Stimulated activated CD4-positive, alpha-beta T cell treated with anti-CD3 and anti-CD28 coated beads, TNF-alpha, amount 100 ng/mL, for 4 hours (primary cell): ENCODE results near the gene PLEKHG3.

ENCODE experiments used
- DNase-seq, 3 experiments: peaks; one replicate each; pipeline ENCODE4 v3.0.0-alpha.2; 2020; ENCODE audit warnings: low read depth in 3 of 3

The PLEKHG3 gene

DNA sequence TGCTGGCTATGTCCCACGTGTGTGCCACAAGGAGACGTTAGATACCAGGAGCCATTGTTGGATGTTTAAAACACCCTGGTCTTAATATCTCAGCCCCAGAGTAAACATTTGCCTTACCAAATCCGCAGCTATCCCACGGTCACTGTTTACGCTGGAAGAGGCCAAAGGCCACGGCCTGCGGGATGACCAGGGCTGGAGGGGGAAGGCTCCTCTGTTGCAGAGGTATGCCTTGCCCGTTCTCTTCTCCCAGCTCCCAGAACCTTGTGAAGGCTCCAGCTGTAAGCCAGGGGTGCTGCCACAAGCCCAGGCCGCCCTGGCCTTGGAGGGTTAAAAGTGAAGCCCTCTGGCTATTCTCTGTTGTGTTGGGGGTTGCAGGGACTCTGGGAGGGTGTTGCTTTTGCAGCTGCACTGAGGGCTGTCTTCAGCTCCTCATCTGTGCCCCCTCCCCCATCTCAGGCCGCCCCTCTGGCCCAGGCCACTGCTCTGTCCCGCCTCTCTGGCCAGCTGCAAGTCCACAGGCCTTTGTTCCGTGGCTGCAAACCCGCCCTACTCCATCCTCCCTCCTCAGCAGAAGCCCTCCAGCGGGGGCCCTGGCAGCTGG, 2.5 kb downstream of the PLEKHG3 start:
- DNase-seq: no peak

GRCh38 chr14:64707661-64708060, 3.4 kb downstream of the PLEKHG3 start:
- no peak for DNase-seq

GRCh38 chr14:64708148-64709004, 4.2 kb downstream of the PLEKHG3 start:
- no peak for DNase-seq

DNA sequence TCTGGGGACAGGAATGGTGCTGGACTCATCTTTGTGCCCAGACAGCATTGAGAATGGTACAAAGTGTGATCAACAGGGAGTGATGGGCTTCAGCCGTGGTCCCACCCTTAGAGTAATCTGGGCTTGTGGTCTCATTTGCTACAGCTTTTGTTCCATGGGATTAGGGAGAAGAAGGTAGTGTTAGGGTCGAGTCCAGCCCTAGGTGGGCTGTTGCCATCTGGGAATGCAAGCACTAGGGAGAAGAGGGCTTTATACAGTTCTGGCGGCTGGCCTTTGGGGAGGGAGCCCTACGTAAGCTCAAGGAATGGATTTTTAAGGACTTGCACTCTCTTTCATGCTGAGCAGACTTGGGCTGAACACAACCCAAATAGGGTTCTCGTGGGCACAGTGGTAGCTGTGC, 4.9 kb downstream of the PLEKHG3 start:
- DNase-seq: no peak

DNA sequence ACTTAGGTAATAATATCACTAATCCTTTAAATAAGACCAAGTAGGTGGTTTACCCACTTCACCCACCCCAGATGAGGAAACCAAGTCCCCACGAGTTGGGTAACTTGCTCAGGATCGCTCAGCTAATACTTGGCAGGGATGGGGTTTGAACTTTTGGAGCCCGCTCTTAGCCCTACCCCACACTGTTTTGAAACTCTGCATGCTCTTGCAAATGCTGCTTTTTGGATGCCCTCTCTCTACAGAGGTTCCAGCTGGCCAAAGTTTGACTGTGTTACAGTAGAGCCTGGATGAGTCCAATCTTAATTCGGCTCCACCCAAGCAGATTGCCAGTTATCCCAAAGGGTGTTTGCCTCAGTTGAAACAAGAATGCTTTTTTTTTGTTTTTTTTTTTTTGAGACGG, 6.8 kb downstream of the PLEKHG3 start:
- no peak for DNase-seq

GRCh38 chr14:64713677-64714076, 9.5 kb downstream of the PLEKHG3 start:
- no peak for DNase-seq

DNA sequence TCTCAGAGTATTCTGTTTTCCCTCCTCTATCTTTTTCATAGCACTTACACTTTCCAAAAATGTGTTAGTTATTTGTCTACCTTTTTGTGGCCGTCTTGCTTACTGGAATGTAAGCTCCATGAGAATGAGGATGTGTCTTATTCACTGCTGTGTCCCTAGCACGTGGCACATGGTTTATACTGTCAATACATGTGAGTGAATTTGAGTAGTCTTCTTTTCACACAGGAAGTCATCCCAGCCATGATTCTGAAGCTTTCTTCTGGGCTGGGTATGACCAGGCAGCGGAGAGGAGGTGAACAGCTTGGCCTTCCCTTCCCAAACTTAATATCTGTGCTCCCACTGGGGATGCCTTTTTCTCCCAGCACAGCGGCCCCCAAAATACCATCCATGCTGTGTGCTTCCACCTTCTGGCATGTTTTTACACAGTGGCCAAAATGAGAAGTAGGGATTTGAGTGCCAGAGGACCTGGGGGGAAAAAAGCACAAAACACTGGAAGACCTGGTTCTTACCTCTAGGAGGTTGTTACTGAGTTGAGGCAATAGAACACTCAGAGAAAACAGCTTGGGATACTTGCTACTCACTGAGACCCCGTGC, 10.3 kb downstream of the PLEKHG3 start:
- no peak for DNase-seq

GRCh38 chr14:64715146-64715627, 11.0 kb downstream of the PLEKHG3 start:
- DNase-seq: no peak

DNA sequence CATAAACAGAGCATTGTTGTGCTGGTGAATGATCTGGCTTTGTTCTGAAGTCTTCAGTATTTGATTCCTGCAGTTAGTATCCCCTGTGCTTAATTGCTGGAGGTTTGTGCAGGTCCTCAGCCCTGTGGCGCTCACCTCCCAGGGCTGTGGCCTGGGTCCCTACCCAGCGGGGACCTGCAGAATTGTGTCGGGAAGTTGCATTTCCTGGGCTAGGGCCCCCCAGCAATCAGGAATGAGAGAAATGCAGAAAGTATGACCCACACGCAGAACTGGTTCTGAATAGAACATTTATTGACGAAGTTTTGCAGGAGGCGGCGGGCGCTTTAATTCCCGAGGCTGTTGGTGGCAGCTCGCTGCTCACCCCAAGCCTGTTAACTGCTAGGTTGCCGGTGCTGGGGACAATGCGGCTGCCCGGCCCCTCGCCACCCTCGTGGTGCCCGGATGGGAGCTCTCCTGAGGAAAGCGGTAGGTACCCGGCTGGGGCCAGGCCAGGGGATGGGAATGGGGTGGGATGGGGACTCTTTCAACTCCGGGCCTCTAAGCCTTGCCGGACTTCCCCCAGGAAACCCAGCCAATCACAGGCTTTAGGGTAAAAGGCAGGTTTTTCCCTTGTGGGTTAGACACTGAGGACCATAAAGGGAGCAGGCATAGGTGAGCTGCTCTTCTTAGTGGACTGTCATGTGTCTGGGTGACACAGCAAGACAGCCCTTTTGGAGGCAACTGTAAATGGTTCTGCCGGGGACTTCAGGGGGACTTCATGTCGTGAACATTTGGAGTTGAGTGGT, 11.6 kb downstream of the PLEKHG3 start:
- DNase-seq: no peak

DNA sequence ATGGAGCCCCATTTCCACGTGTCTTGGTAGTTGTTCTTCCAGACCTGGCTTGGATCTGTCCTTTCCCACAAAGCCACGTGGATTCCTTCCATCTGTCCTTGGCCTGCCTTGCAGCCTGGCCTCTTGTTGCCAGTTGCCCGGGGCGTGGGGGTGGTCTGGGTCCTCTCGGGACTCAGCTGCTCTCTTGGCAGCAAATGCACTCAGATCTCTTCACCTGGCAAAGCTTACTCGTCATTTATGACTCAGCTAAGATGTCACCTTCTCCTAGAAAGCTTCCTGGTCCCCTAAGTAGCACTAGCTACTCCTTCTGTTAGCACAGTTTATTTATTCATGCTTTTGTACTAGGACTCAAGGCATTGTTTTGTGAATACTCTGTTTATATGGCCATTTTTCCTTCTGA, 13.6 kb downstream of the PLEKHG3 start:
- DNase-seq: no peak

DNA sequence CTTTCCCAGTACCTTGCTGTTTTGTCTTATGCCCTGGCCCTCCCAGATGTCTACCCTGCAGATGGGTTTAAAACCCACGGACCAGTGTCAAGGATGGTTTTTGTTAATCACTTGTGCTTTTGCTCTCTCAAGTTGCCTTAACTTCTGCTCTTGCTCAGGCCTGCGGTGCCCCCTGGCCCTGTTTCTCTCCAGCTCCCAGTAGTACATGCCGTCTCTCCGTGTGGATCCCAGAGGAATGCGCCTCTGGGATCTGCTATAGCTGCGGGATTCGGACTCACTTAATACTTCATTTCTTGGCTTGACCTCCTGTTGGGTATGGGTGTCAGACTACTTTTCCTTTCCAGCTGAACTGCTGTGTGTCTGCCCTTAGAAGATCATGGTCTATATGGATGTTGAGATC, 14.5 kb downstream of the PLEKHG3 start:
- no peak for DNase-seq

DNA sequence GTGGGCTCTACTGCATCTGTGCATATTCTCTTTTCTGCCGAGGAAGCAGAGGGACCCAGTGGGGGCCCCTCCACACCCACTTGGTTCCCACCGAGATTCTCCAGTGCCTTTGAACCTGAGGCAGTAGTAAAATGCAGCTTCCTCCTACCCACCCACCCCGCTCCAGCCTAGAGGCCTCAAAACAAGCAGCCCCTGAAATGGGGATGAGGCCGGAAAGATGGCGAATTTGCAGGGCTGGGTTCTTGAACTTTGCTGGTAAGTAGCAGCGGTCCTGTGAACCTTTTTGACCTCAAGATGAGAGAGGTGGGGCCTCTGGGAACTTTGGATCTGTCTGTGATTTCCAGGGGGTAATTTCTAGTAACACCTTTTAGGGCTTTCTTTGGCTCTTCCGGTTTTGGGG, 15.4 kb downstream of the PLEKHG3 start:
- DNase-seq: no peak

DNA sequence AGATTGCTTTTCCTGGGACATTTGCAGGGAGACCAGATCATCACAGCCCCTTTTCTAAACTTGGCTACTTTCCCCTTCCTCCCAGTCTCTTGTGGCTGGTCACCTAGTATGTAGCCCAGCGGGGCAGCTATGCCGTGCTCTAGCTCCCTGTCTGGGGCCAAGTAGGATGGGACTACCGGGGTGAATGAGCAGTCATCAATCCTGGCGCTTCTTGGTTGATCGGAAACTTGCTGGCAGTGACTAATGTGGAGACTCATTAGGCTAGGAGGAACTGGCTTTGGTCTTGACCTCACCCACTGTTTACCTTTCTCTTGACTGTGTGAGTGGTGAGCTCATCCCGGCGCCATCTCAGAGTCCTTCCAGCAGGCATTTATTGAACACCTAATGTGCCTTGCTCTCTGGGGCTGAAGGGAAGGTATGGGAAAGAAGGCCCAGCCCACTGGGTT, 15.9 kb downstream of the PLEKHG3 start:
- DNase-seq: no peak

DNA sequence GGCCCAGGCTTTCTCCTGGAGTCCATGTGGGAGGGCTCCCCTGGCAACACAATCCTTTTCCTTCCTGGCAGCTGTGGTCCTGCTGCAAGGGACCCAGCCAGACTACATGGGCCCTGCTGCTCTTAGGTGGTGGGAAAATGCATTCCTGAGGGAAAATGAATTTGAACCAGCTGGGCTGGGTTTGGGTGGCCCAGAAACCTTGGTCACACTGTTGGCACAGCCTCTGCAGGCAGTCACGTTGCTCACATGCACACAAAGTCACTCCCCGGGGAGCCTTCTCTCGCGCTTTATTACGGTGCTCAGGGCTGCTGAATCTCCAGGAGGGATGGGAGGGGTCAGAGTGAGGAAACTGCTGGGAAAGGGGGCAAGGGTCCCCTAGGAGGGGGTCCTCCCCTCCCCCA, 17.2 kb downstream of the PLEKHG3 start:
- DNase-seq: no peak

DNA sequence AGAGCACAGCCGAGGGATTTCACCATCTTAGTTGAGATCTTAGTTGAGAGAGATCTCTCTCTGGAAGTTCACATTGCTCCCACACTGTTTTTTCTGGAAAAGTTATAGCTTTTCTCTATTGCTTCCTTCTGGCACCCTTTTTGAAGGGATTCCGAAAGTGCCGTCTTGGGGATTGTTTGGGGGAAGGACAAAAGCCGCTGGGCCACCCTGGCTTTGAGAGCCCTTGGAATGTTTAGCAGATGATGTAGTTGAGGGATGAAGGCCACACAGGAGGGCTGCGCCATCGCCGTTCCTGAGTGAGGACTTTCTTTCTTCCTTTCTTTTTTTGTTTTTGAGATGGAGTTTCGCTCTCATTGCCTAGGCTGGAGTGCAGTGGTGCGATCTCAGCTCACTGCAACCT, 17.7 kb downstream of the PLEKHG3 start:
- DNase-seq: no peak

DNA sequence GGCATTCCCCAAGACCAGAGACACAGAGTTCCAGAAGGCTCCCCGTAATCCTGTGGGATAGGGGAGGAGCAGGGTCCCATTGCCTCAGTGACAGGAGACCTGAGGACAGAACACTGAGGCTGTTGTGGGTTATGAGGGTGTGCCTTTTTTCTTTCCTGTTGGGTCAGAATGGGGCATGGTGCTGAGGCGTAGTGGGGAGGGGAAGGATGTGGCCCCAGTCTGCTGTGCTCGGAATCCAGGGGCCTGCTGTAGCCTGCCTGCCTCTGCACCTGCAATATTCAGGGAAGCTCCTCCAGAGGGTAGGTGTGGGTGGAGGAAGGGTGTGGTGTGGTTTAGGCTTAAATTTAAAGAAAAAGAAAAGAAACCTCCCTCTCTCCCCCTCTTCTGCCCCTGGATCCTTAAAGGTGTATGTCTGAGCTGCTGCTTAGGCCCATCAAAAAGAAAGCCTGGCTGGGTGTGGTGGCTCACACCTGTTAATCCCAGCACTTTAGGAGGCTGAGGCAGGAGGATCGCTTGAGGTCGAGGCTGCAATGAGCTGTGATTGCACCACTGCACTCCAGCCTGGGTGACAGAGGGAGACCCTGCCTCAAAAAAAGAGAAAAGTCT, 18.7 kb downstream of the PLEKHG3 start:
- DNase-seq: no peak

GRCh38 chr14:64723691-64724577, 19.7 kb downstream of the PLEKHG3 start:
- no peak for DNase-seq

- DNase-seq: no peak
Observed at GRCh38 chr14:64724578-64724930, 20.3 kb downstream of the PLEKHG3 start.

- no peak for DNase-seq
Observed at GRCh38 chr14:64725261-64725815, 21.1 kb downstream of the PLEKHG3 start.

DNA sequence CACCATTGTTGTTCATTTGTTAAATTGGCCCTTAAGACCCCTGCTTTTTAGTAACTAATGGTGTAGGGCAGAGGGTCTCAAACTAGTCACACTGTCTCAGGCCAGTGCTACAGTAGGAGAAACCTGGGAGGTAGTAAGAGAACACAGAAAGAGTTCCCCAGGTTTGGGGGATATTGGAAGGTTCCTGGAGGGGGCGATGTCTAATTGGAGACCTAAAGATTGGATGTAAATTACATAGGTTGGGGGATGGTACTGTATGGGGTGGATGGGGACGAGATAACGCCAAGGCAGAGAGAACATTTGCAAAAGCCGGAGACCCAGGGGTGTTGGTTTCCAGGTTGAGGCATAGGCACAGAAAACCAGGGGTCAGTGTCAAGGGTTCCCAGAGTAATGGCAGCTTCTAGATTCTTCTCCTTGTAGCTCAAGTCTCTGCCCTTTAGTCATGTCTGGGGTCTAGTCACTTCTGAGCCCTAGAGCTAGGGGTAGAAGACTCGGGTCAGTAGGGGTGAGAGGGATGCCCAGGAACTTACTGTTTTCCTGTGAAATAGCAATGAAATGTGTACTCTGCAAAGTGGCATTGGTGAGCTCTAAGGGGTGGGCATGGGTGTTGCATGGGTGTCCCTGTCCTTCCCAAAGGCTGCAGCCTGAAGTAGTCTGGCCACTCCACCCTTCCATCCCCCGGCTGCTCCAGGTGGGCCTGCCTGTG, 21.8 kb downstream of the PLEKHG3 start:
- DNase-seq: no peak
